Measurements from ENCODE around the gene BCKDHB. TPM values are rescaled to one million over a fixed set of nuclear protein-coding genes. Genes with fewer than 3 reads are reported as not detected.

Gene BCKDHB
- total and polyA plus RNA-seq, 2 of the 4 experiments (the other 2 are of a cell fraction) = 11.2 to 11.8 TPM

DNA sequence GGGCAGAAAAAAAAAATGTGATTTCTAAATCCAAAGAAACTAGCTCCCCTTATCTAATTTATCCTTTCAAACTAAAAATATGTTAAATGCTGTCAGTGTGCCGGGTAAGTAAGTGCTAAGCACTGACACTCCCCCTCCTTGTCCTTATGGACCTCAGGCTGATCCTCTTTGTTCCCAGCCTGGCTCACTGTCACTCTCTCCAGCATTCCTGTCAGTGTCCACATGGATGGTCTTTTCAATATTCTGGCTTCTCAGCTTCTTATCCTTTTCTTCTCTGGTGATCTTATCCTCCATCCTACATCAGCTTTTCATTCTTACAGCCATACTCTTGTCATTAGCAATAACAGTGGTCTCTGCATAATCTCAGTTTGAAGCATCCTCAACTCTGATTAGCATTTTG lies 55.0 kb downstream of the BCKDHB start:
- no TSS peak for BruUV-seq (replicated peaks)
- no peak overlapping the region for H3K14ac ChIP-seq (replicated peaks; ENCODE audit: low read depth, low read length)
- no peaks in the 10 kb centered on the region for H4K20me1 ChIP-seq (ENCODE audit: insufficient read depth, low read length)
- dilution Hi-C loops (cut with HindIII; ENCODE audit: low sequenced_read_pairs, unreplicated experiment) (no loop called here), intact Hi-C loops (cut with micrococcal nuclease) (no loop called here), in situ Hi-C loops (cut with MboI; ENCODE audit: low sequenced_read_pairs) (no loop called here)
- TF ChIP-seq MXI1 (IDR thresholded peaks at IDR 0.05; ENCODE audit: borderline replicate concordance, low read depth, low read length) (no peak), MAZ (IDR thresholded peaks at IDR 0.05; ENCODE audit: borderline replicate concordance, low read depth, low read length) (no peak), MAFK (IDR thresholded peaks at IDR 0.05; ENCODE audit: low read depth, low read length) (no peak), NFE2L2 (IDR thresholded peaks at IDR 0.05; ENCODE audit: low read depth, low read length) (no peak), RAD21 (IDR thresholded peaks at IDR 0.05; ENCODE audit: low read length) (no peak), RCOR1 (IDR thresholded peaks at IDR 0.05; ENCODE audit: insufficient replicate concordance, low read length) (no peak), POLR2A (IDR thresholded peaks at IDR 0.05; ENCODE audit: low read depth, low read length) (no peak), FOS (IDR thresholded peaks at IDR 0.05; ENCODE audit: low read depth, low read length) (no peak), USF2 (IDR thresholded peaks at IDR 0.05; ENCODE audit: low read depth, low read length) (no peak), BHLHE40 (IDR thresholded peaks at IDR 0.05; ENCODE audit: low read depth, low read length) (no peak), RFX5 (IDR thresholded peaks at IDR 0.05; ENCODE audit: low read depth, low read length) (no peak)
- TF ChIP-seq, protein P1, sequence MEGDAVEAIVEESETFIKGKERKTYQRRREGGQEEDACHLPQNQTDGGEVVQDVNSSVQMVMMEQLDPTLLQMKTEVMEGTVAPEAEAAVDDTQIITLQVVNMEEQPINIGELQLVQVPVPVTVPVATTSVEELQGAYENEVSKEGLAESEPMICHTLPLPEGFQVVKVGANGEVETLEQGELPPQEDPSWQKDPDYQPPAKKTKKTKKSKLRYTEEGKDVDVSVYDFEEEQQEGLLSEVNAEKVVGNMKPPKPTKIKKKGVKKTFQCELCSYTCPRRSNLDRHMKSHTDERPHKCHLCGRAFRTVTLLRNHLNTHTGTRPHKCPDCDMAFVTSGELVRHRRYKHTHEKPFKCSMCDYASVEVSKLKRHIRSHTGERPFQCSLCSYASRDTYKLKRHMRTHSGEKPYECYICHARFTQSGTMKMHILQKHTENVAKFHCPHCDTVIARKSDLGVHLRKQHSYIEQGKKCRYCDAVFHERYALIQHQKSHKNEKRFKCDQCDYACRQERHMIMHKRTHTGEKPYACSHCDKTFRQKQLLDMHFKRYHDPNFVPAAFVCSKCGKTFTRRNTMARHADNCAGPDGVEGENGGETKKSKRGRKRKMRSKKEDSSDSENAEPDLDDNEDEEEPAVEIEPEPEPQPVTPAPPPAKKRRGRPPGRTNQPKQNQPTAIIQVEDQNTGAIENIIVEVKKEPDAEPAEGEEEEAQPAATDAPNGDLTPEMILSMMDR (conservative IDR thresholded peaks at IDR 0.05; ENCODE audit: low read depth, low read length) = no peak
- TF ChIP-seq, protein P2, sequence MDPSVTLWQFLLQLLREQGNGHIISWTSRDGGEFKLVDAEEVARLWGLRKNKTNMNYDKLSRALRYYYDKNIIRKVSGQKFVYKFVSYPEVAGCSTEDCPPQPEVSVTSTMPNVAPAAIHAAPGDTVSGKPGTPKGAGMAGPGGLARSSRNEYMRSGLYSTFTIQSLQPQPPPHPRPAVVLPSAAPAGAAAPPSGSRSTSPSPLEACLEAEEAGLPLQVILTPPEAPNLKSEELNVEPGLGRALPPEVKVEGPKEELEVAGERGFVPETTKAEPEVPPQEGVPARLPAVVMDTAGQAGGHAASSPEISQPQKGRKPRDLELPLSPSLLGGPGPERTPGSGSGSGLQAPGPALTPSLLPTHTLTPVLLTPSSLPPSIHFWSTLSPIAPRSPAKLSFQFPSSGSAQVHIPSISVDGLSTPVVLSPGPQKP (IDR thresholded peaks at IDR 0.05; ENCODE audit: borderline replicate concordance, low read depth, low read length) = no peak
- peaks cover 3% of the 10 kb centered on the region for H3K4me1 ChIP-seq (ENCODE audit: control insufficient read depth, insufficient read depth, low read length)
- H2AK5ac ChIP-seq (ENCODE audit: low read depth, low read length) = no peak overlapping the region
- H2BK15ac ChIP-seq (ENCODE audit: low read depth, low read length) = no peak overlapping the region
- H3K9me1 ChIP-seq (ENCODE audit: insufficient read depth, low read length) = peaks cover 3% of the 10 kb centered on the region
- no peak overlapping the region for H2BK120ac ChIP-seq (ENCODE audit: low read depth, low read length)
- DNase-seq (no peak), ATAC-seq (ENCODE audit: low read depth) (no peak)
- no peak overlapping the region for H2BK5ac ChIP-seq (ENCODE audit: low read depth, low read length, poor library complexity, severe bottlenecking)
- H3K27me3 ChIP-seq (ENCODE audit: control insufficient read depth, insufficient read depth, low read length) = no peaks in the 10 kb centered on the region
- no peak overlapping the region for H3K27ac ChIP-seq (ENCODE audit: insufficient read depth, low read length)
- H3K56ac ChIP-seq (ENCODE audit: extremely low read depth, insufficient read depth, low read length) = no peak overlapping the region
- no peak overlapping the region for H4K8ac ChIP-seq (ENCODE audit: low read depth in 2 of 2, low read length in 2 of 2)
- no peaks in the 10 kb centered on the region; the same call in 1 of the 2 replicates for H3K36me3 ChIP-seq (ENCODE audit: control insufficient read depth, insufficient read depth, low read length)
- no peak overlapping the region for H2BK20ac ChIP-seq (ENCODE audit: low read depth, low read length)
- no peak overlapping the region for H3K23ac ChIP-seq (ENCODE audit: low read depth, low read length)
- no peak overlapping the region for H2AFZ ChIP-seq (replicated peaks; ENCODE audit: low read length, poor library complexity)
- H3K9ac ChIP-seq (ENCODE audit: low read depth, low read length) = no peak overlapping the region
- CTCF ChIA-PET = interaction anchor here (0.6 to 1.1 kb wide), 2 partner anchors 13 to 674 kb away, joined by 4 to 5 read pairs; no protein-coding TSS in a partner anchor
- H2AK9ac ChIP-seq (replicated peaks; ENCODE audit: low read depth, low read length, poor library complexity) = no peak overlapping the region
- no peaks in the 10 kb centered on the region for H3K9me3 ChIP-seq (ENCODE audit: control insufficient read depth, insufficient read depth, low read length)
- peaks cover 0 to 4% of the 10 kb centered on the region in 2 experiments; a peak in 1 of 4 replicates for H3K79me1 ChIP-seq (ENCODE audit: low read depth in 1 of 2, low read length in 2 of 2)
- no CpG with 5 or more reads among the region's 1 CpG for WGBS, 2 experiments (ENCODE audit: extremely low coverage in 2 of 2, insufficient read length in 1 of 2)
- POLR2A ChIA-PET (ENCODE audit: unreplicated experiment) = no interaction called here
- no peak overlapping the region for H4K91ac ChIP-seq (ENCODE audit: insufficient read depth, low read depth, low read length)
- H3K18ac ChIP-seq (ENCODE audit: low read depth, low read length) = no peak overlapping the region
- no peak overlapping the region for H3K4me3 ChIP-seq (ENCODE audit: insufficient read depth, low read depth, low read length)
- no peak overlapping the region for H3K4me2 ChIP-seq (ENCODE audit: low read depth, low read length)
- no peak overlapping the region for H4K5ac ChIP-seq (ENCODE audit: low read depth, low read length)
- no peak overlapping the region for H3K4ac ChIP-seq (ENCODE audit: low read depth, low read length)

Data from IMR-90 (cell line).